HG02763 (cell line): ENCODE data around the gene SMG6.
"Not testable (repeated sequence)": the region's sequence is repeated elsewhere in the genome, so short reads cannot be mapped to it uniquely, and the experiment has no call there.

ENCODE experiments used
- ATAC-seq: cut with Tn5 transposase; IDR thresholded peaks from one replicate; pipeline ENCODE4 v1.9.1; 2021; ENCODE audit warnings: mild to moderate bottlenecking, moderate library complexity; ENCODE audit not compliant: unreplicated experiment

SMG6 gene

GRCh38 chr17:2155573-2155972 is 148.0 kb downstream of the SMG6 start:
- no peak for ATAC-seq

GRCh38 chr17:2151358-2152033 is 152.1 kb downstream of the SMG6 start:
- no peak for ATAC-seq

GRCh38 chr17:2150806-2151205 is 152.8 kb downstream of the SMG6 start:
- ATAC-seq: no peak

GRCh38 chr17:2149934-2150333 is 153.7 kb downstream of the SMG6 start:
- no peak for ATAC-seq

- no peak for ATAC-seq
Measured at GRCh38 chr17:2146132-2146871, 157.3 kb downstream of the SMG6 start.

- ATAC-seq: no peak
Measured at GRCh38 chr17:2144701-2145100, 158.9 kb downstream of the SMG6 start.

GRCh38 chr17:2143332-2143731 is 160.3 kb downstream of the SMG6 start:
- ATAC-seq: no peak

- ATAC-seq: not testable (repeated sequence)
Measured at GRCh38 chr17:2142682-2143081, 160.9 kb downstream of the SMG6 start.

GRCh38 chr17:2140683-2141082 is 162.9 kb downstream of the SMG6 start:
- ATAC-seq: no peak

- no peak for ATAC-seq
Measured at GRCh38 chr17:2138761-2139160, 164.8 kb downstream of the SMG6 start.

GRCh38 chr17:2138318-2138717 is 165.3 kb downstream of the SMG6 start:
- peak; percentile 63 for ATAC-seq

- ATAC-seq: no peak
Measured at GRCh38 chr17:2137342-2138098, 166.1 kb downstream of the SMG6 start.

- ATAC-seq: no peak
Measured at GRCh38 chr17:2136241-2136640, 167.3 kb downstream of the SMG6 start.

- ATAC-seq: no peak
Measured at GRCh38 chr17:2128011-2128410, 175.6 kb downstream of the SMG6 start.

GRCh38 chr17:2125013-2125535 is 178.5 kb downstream of the SMG6 start:
- ATAC-seq: no peak

GRCh38 chr17:2124391-2124790 is 179.2 kb downstream of the SMG6 start:
- no peak for ATAC-seq

- ATAC-seq: no peak
Measured at GRCh38 chr17:2123375-2124251, 180.0 kb downstream of the SMG6 start.

- ATAC-seq: no peak
Measured at GRCh38 chr17:2122641-2123302, 180.8 kb downstream of the SMG6 start.

- ATAC-seq: no peak
Measured at GRCh38 chr17:2120586-2121335, 182.8 kb downstream of the SMG6 start.
